ENCODE results near the gene CREB3L2. TPM values are rescaled to one million over a fixed set of nuclear protein-coding genes. Genes with fewer than 3 reads are reported as not detected.
A peak's percentile ranks its signal among the peaks of the same experiment; 100 is the strongest.

Gene CREB3L2
- total RNA-seq, 2 experiments from 2014 or later: 22.7 to 79.0 TPM

GRCh38 chr7:137977173-137977572, 24.7 kb downstream of the CREB3L2 start:
- Histone ChIP-seq H3K36me3 (ENCODE audit: insufficient read depth, low read length) (peaks cover 51% of the 10 kb centered on the region), H3K4me3 (ENCODE audit: low read depth, low read length, poor library complexity, severe bottlenecking) (no peak overlapping the region), H3K4me1 (ENCODE audit: insufficient read depth, low read length, poor library complexity, severe bottlenecking) (peaks cover 20% of the 10 kb centered on the region), H3K9me2 (ENCODE audit: insufficient read depth, low read length) (no peaks in the 10 kb centered on the region), H3K27ac (ENCODE audit: low read depth, low read length, poor library complexity, severe bottlenecking) (no peak overlapping the region), H3K9me3 (ENCODE audit: low read length) (peaks cover 6% of the 10 kb centered on the region), H4K20me1 (ENCODE audit: insufficient read depth, low read length) (no peaks in the 10 kb centered on the region), H3K4me2 (ENCODE audit: low read length) (no peak overlapping the region), H2AFZ (ENCODE audit: low read length) (no peak overlapping the region), H3K79me2 (ENCODE audit: insufficient read depth, low read depth, low read length) (peaks cover 27% of the 10 kb centered on the region; the same call in 1 of the 2 replicates)
- no peak for TF ChIP-seq EZH2phosphoT487 (IDR thresholded peaks at IDR 0.05; ENCODE audit: borderline replicate concordance, low read depth, low read length)
- TF ChIP-seq, protein P1, sequence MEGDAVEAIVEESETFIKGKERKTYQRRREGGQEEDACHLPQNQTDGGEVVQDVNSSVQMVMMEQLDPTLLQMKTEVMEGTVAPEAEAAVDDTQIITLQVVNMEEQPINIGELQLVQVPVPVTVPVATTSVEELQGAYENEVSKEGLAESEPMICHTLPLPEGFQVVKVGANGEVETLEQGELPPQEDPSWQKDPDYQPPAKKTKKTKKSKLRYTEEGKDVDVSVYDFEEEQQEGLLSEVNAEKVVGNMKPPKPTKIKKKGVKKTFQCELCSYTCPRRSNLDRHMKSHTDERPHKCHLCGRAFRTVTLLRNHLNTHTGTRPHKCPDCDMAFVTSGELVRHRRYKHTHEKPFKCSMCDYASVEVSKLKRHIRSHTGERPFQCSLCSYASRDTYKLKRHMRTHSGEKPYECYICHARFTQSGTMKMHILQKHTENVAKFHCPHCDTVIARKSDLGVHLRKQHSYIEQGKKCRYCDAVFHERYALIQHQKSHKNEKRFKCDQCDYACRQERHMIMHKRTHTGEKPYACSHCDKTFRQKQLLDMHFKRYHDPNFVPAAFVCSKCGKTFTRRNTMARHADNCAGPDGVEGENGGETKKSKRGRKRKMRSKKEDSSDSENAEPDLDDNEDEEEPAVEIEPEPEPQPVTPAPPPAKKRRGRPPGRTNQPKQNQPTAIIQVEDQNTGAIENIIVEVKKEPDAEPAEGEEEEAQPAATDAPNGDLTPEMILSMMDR (conservative IDR thresholded peaks at IDR 0.05; ENCODE audit: low read length): no peak
- intact Hi-C loops (cut with micrococcal nuclease; ENCODE audit: unreplicated experiment): no loop called here
- DNase-seq (ENCODE audit: low spot score): no peak
- CTCF ChIA-PET (ENCODE audit: unreplicated experiment): no interaction called here
- no TSS peak for BruUV-seq (replicated peaks)
- POLR2A ChIA-PET: no interaction called here

DNA sequence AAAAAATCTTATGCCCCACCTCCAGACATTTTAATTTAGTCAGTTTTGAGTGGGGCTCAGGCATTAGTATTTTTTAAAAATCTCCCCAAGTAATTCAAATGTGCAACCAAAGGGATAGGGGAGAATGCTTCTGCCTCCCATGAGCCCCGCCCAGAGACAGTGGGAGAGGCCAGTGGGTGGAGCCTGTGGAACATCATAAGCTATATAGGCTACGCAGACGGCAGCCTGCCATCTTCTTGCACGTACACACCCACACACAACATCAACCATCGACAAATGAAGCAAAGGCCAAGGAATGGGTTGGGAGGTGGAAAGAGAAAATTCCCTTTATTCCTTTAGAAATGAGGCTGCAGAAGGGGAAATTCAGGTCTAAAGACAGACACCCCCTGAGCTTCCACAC, 25.2 kb downstream of the CREB3L2 start:
- DNase-seq (ENCODE audit: low spot score): no peak
- CTCF ChIA-PET (ENCODE audit: unreplicated experiment): no interaction called here
- peaks cover 29% of the 10 kb centered on the region; the same call in 1 of the 2 replicates for H3K79me2 ChIP-seq (ENCODE audit: insufficient read depth, low read depth, low read length)

GRCh38 chr7:137976232-137976631, 25.7 kb downstream of the CREB3L2 start:
- POLR2A ChIA-PET: no interaction called here

More for the DNA sequence above, 25.2 kb downstream of the CREB3L2 start:
- POLR2A ChIA-PET: no interaction called here
- H3K4me2 ChIP-seq (ENCODE audit: low read length): no peak overlapping the region
- H3K9me2 ChIP-seq (ENCODE audit: insufficient read depth, low read length): no peaks in the 10 kb centered on the region
- no peaks in the 10 kb centered on the region for H4K20me1 ChIP-seq (ENCODE audit: insufficient read depth, low read length)
- peaks cover 46% of the 10 kb centered on the region for H3K36me3 ChIP-seq (ENCODE audit: insufficient read depth, low read length)
- peaks cover 16% of the 10 kb centered on the region for H3K4me1 ChIP-seq (ENCODE audit: insufficient read depth, low read length, poor library complexity, severe bottlenecking)
- H3K9me3 ChIP-seq (ENCODE audit: low read length): peaks cover 1% of the 10 kb centered on the region
- no peak overlapping the region for H3K27ac ChIP-seq (ENCODE audit: low read depth, low read length, poor library complexity, severe bottlenecking)
- H2AFZ ChIP-seq (ENCODE audit: low read length): no peak overlapping the region
- intact Hi-C loops (cut with micrococcal nuclease; ENCODE audit: unreplicated experiment): no loop called here
- TF ChIP-seq, protein P1 (conservative IDR thresholded peaks at IDR 0.05; ENCODE audit: low read length): no peak
- no peak for TF ChIP-seq EZH2phosphoT487 (IDR thresholded peaks at IDR 0.05; ENCODE audit: borderline replicate concordance, low read depth, low read length)
- BruUV-seq (replicated peaks): no TSS peak
- H3K4me3 ChIP-seq (ENCODE audit: low read depth, low read length, poor library complexity, severe bottlenecking): no peak overlapping the region

More at GRCh38 chr7:137976232-137976631, 25.7 kb downstream of the CREB3L2 start:
- Histone ChIP-seq H3K36me3 (ENCODE audit: insufficient read depth, low read length) (peaks cover 42% of the 10 kb centered on the region), H3K4me1 (ENCODE audit: insufficient read depth, low read length, poor library complexity, severe bottlenecking) (peaks cover 11% of the 10 kb centered on the region), H3K9me3 (ENCODE audit: low read length) (no peaks in the 10 kb centered on the region; the same call in 1 of the 2 replicates), H2AFZ (ENCODE audit: low read length) (no peak overlapping the region), H3K4me2 (ENCODE audit: low read length) (no peak overlapping the region), H3K4me3 (ENCODE audit: low read depth, low read length, poor library complexity, severe bottlenecking) (no peak overlapping the region), H3K9me2 (ENCODE audit: insufficient read depth, low read length) (no peaks in the 10 kb centered on the region), H3K79me2 (ENCODE audit: insufficient read depth, low read depth, low read length) (peaks cover 32% of the 10 kb centered on the region; the same call in 1 of the 2 replicates), H4K20me1 (ENCODE audit: insufficient read depth, low read length) (no peaks in the 10 kb centered on the region), H3K27ac (ENCODE audit: low read depth, low read length, poor library complexity, severe bottlenecking) (no peak overlapping the region)
- no peak for TF ChIP-seq EZH2phosphoT487 (IDR thresholded peaks at IDR 0.05; ENCODE audit: borderline replicate concordance, low read depth, low read length)
- TF ChIP-seq, protein P1 (conservative IDR thresholded peaks at IDR 0.05; ENCODE audit: low read length): no peak
- BruUV-seq (replicated peaks): TSS peak; percentile 14
- DNase-seq (ENCODE audit: low spot score): no peak
- CTCF ChIA-PET (ENCODE audit: unreplicated experiment): no interaction called here
- intact Hi-C loops (cut with micrococcal nuclease; ENCODE audit: unreplicated experiment): no loop called here

Measured in OCI-LY7 (cell line).